ENCODE results near the gene EXD2.
A peak's percentile ranks its signal among the peaks of the same experiment; 100 is the strongest.

The EXD2 gene

DNA sequence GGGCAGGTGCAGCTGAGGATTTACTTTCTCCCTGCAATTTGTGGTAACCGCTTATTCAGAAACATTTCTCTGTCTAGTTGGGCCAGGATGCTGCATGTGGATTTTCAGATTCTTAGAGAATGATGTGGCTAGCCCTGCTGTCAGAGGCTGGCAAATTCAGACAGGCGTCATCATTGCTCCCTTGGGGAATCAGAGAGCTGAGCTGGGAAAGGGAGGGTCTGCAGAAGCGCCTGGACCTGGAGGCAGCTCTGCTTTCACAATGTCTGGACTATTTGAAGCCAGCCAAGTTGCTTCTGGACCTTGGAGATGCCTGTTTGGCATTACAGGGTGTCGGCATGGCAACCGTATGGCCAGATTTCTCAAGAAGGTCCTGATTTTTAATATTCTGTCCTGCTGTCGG, 72.1 kb downstream of the EXD2 start:
- TF ChIP-seq POLR2A (IDR thresholded peaks at IDR 0.05; ENCODE audit: extremely low read depth, insufficient read length) (no peak), CTCF (IDR thresholded peaks at IDR 0.05; ENCODE audit: low read depth, low read length) (no peak), MYC (IDR thresholded peaks at IDR 0.05; ENCODE audit: low read depth, low read length) (no peak)
- peak; percentile 50 for DNase-seq (ENCODE audit: low read depth)
- H3K4me3 ChIP-seq (ENCODE audit: low read depth, low read length), result no peak overlapping the region

DNA sequence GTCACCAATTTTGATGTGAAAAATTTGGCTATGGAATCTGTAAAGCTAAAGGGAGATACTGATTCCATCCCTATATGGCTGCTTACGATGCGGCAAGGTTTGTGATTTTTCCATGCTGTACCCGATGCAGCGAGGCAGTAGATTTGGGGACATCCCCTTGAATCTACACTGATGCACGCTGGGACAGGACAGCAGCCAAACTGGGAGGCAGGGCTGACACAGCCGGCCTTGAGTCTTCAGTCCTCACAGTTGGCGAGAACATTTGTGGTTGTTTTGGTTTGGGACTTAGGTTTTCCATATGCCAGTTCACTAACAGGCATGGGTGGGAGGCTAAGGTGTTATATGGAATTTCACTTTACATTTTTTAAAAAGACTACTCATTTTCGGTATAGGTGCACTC, 72.5 kb downstream of the EXD2 start:
- no peak for DNase-seq (ENCODE audit: low read depth)
- TF ChIP-seq CTCF (IDR thresholded peaks at IDR 0.05; ENCODE audit: low read depth, low read length) (no peak), MYC (IDR thresholded peaks at IDR 0.05; ENCODE audit: low read depth, low read length) (no peak), POLR2A (IDR thresholded peaks at IDR 0.05; ENCODE audit: extremely low read depth, insufficient read length) (no peak)
- TF ChIP-seq, protein P1, sequence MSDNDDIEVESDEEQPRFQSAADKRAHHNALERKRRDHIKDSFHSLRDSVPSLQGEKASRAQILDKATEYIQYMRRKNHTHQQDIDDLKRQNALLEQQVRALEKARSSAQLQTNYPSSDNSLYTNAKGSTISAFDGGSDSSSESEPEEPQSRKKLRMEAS (IDR thresholded peaks at IDR 0.05; ENCODE audit: low read depth, low read length), result no peak
- no peak overlapping the region for H3K4me3 ChIP-seq (ENCODE audit: low read depth, low read length)

- DNase-seq (ENCODE audit: low read depth), result no peak
- TF ChIP-seq, protein P1 (IDR thresholded peaks at IDR 0.05; ENCODE audit: low read depth, low read length), result no peak
- H3K4me3 ChIP-seq (ENCODE audit: low read depth, low read length), result no peak overlapping the region
These were observed 75.5 kb downstream of the EXD2 start for GRCh38 chr14:69266572-69267345.

DNA sequence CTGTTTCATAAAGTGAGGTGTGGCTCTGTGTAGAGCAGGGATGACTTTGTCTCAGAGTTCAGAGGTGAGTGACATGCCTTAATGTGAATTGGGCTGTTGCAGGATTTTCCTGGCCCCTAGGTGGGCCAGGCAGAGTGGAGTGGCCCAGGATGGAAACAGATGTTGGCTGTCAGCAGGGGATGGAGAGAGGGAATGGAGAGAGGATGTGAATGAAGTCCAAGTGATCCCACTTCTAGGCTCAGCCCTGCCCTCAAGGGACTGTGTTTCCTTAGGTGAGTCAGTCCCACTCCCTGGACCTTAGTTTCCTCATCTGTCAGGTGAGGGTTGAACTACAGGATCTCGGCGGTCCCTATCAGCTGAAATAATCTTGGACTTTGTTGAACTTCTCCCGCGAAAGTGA, 76.2 kb downstream of the EXD2 start:
- DNase-seq (ENCODE audit: low read depth), result no peak
- TF ChIP-seq POLR2A (IDR thresholded peaks at IDR 0.05; ENCODE audit: extremely low read depth, insufficient read length), result no peak
- no peak for TF ChIP-seq CTCF (IDR thresholded peaks at IDR 0.05; ENCODE audit: low read depth, low read length)
- TF ChIP-seq MYC (IDR thresholded peaks at IDR 0.05; ENCODE audit: low read depth, low read length), result no peak
- TF ChIP-seq, protein P1 (IDR thresholded peaks at IDR 0.05; ENCODE audit: low read depth, low read length), result no peak
- no peak overlapping the region for H3K4me3 ChIP-seq (ENCODE audit: low read depth, low read length)

- TF ChIP-seq MYC (IDR thresholded peaks at IDR 0.05; ENCODE audit: low read depth, low read length) (no peak), CTCF (IDR thresholded peaks at IDR 0.05; ENCODE audit: low read depth, low read length) (no peak), POLR2A (IDR thresholded peaks at IDR 0.05; ENCODE audit: extremely low read depth, insufficient read length) (no peak)
- TF ChIP-seq, protein P1 (IDR thresholded peaks at IDR 0.05; ENCODE audit: low read depth, low read length), result no peak
- no peak for DNase-seq (ENCODE audit: low read depth)
These were observed 76.9 kb downstream of the EXD2 start for GRCh38 chr14:69268223-69268622.

DNA sequence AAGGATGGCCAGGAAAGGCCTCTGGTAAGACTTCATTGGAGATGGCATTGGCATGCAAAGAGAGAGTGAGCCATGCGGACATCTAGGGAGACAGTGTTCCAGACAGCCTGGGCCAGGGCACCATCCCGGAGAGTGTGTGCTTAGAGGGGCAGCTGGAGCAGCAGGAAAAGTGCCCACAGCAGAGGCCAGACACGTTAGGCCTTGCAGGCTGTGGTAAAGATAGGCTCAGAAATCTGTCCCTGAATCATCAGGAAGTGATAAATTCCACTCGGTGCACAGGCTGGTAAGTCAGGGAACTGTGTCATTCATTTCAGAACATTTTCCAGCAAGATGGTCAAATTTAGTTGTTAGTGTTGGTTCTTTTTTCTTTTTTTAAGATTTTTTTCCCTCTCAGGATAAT, 77.5 kb downstream of the EXD2 start:
- DNase-seq (ENCODE audit: low read depth), result no peak
- no peak overlapping the region for H3K4me3 ChIP-seq (ENCODE audit: low read depth, low read length)
- TF ChIP-seq POLR2A (IDR thresholded peaks at IDR 0.05; ENCODE audit: extremely low read depth, insufficient read length) (no peak), CTCF (IDR thresholded peaks at IDR 0.05; ENCODE audit: low read depth, low read length) (no peak), MYC (IDR thresholded peaks at IDR 0.05; ENCODE audit: low read depth, low read length) (no peak)
- TF ChIP-seq, protein P1 (IDR thresholded peaks at IDR 0.05; ENCODE audit: low read depth, low read length), result no peak

More at GRCh38 chr14:69268223-69268622, 76.9 kb downstream of the EXD2 start:
- no peak overlapping the region for H3K4me3 ChIP-seq (ENCODE audit: low read depth, low read length)
